SH-SY5Y (cell line): ENCODE measurements around the gene HIRA.

Experiments
- GATA2 ChIP-seq: IDR thresholded peaks from 2 replicates; pipeline ENCODE4 v1.6.1; 2011; ENCODE audit warnings: mild to moderate bottlenecking, low read depth, low read length
- GATA3 ChIP-seq: IDR thresholded peaks from 2 replicates; pipeline ENCODE4 v1.6.1; 2011; ENCODE audit warnings: low read depth, mild to moderate bottlenecking, low read length, moderate library complexity

GRCh38 chr22:19398206-19398605 lies 33.3 kb downstream of the HIRA start:
- no peak for TF ChIP-seq GATA2
- no peak for TF ChIP-seq GATA3
